ENCODE measurements around the gene FAM13A. TPM values are rescaled to one million over a fixed set of nuclear protein-coding genes. Genes with fewer than 3 reads are reported as not detected.

The FAM13A gene
- total and polyA plus RNA-seq, 2 of the 13 experiments (the other 11 are each of a cell fraction or from before 2014, with no cell fraction given) = 1.2 to 36.2 TPM

- no peak for TF ChIP-seq ZNF687 (CRISPR knock-in tag; IDR thresholded peaks at IDR 0.05)
- no peak for TF ChIP-seq ZNF570 (CRISPR knock-in tag; IDR thresholded peaks at IDR 0.05; ENCODE audit: borderline replicate concordance)
Measured at GRCh38 chr4:88681209-88681608, 375.8 kb downstream of the FAM13A start (continued).

Small RNAs within 50 kb of the gene (small RNA-seq; reads per million reads assigned to genes)
- gene RF02115 (ENCODE audit: insufficient read depth in 2 of 3, insufficient read length in 3 of 3, low read depth in 2 of 3, low replicate concordance in 1 of 3) (0 reads per million in 3 experiments), gene RNU6-33P (ENCODE audit: insufficient read depth in 2 of 3, insufficient read length in 3 of 3, low read depth in 2 of 3, low replicate concordance in 1 of 3) (0 to 1.9 (median 0) reads per million in 3 experiments)

Other genes starting within 250 kb of the FAM13A start
- gene TIGD2, start 54.3 kb upstream of the FAM13A start, total RNA-seq (2016; rRNA removed; fragmentation: Illumina TruSeq; extraction: Trizol) = 15.5 and 16.7 TPM in 2 replicates
- gene TIGD2, start 54.3 kb upstream of the FAM13A start, polyA plus RNA-seq (2011; rRNA removed) = 3.1 and 3.8 TPM in 2 replicates